Measurements from ENCODE around the gene VTI1A.

The VTI1A gene

GRCh38 chr10:112639298-112639697 lies 192.3 kb downstream of the VTI1A start:
- no peak for DNase-seq (ENCODE audit: low spot score)

- DNase-seq (ENCODE audit: low spot score) = no peak
These were observed 193.6 kb downstream of the VTI1A start for GRCh38 chr10:112640638-112641037.

GRCh38 chr10:112643600-112644264 lies 196.7 kb downstream of the VTI1A start:
- DNase-seq (ENCODE audit: low spot score) = no peak

GRCh38 chr10:112644265-112644645 lies 197.2 kb downstream of the VTI1A start:
- DNase-seq (ENCODE audit: low spot score) = no peak

- DNase-seq (ENCODE audit: low spot score) = no peak
These were observed 202.2 kb downstream of the VTI1A start for GRCh38 chr10:112649006-112649821.

GRCh38 chr10:112649822-112650152 lies 202.8 kb downstream of the VTI1A start:
- no peak for DNase-seq (ENCODE audit: low spot score)

GRCh38 chr10:112650588-112651030 lies 203.6 kb downstream of the VTI1A start:
- DNase-seq (ENCODE audit: low spot score) = no peak

- DNase-seq (ENCODE audit: low spot score) = no peak
These were observed 206.2 kb downstream of the VTI1A start for GRCh38 chr10:112653215-112653614.

GRCh38 chr10:112653851-112654250 lies 206.8 kb downstream of the VTI1A start:
- no peak for DNase-seq (ENCODE audit: low spot score)

GRCh38 chr10:112654794-112655193 lies 207.8 kb downstream of the VTI1A start:
- no peak for DNase-seq (ENCODE audit: low spot score)

GRCh38 chr10:112655722-112656121 lies 208.7 kb downstream of the VTI1A start:
- DNase-seq (ENCODE audit: low spot score) = no peak

- no peak for DNase-seq (ENCODE audit: low spot score)
These were observed 211.4 kb downstream of the VTI1A start for GRCh38 chr10:112658465-112658864.

GRCh38 chr10:112658900-112659638 lies 212.1 kb downstream of the VTI1A start:
- no peak for DNase-seq (ENCODE audit: low spot score)

- no peak for DNase-seq (ENCODE audit: low spot score)
These were observed 216.5 kb downstream of the VTI1A start for GRCh38 chr10:112663234-112664125.

GRCh38 chr10:112666094-112666493 lies 219.1 kb downstream of the VTI1A start:
- DNase-seq (ENCODE audit: low spot score) = no peak

GRCh38 chr10:112669989-112670388 lies 223.0 kb downstream of the VTI1A start:
- no peak for DNase-seq (ENCODE audit: low spot score)

- DNase-seq (ENCODE audit: low spot score) = no peak
These were observed 224.7 kb downstream of the VTI1A start for GRCh38 chr10:112671743-112672142.

- DNase-seq (ENCODE audit: low spot score) = no peak
These were observed 225.7 kb downstream of the VTI1A start for GRCh38 chr10:112672706-112673105.

GRCh38 chr10:112675560-112676083 lies 228.6 kb downstream of the VTI1A start:
- DNase-seq (ENCODE audit: low spot score) = no peak

- DNase-seq (ENCODE audit: low spot score) = no peak
These were observed 230.7 kb downstream of the VTI1A start for GRCh38 chr10:112677689-112678088.

GRCh38 chr10:112678581-112678980 lies 231.6 kb downstream of the VTI1A start:
- DNase-seq (ENCODE audit: low spot score) = peak; percentile 53

GRCh38 chr10:112678987-112679386 lies 232.0 kb downstream of the VTI1A start:
- no peak for DNase-seq (ENCODE audit: low spot score)

All from Ammon's horn (tissue), 1 donor.